ENCODE results near the gene ATP8A1.
"Not testable (repeated sequence)": the region's sequence is repeated elsewhere in the genome, so short reads cannot be mapped to it uniquely, and the experiment has no call there.

The ATP8A1 gene

GRCh38 chr4:42461216-42461615, 195.7 kb downstream of the ATP8A1 start:
- DNase-seq = not testable (repeated sequence)

- DNase-seq = no peak
These were observed 196.9 kb downstream of the ATP8A1 start for GRCh38 chr4:42460043-42460442.

GRCh38 chr4:42458657-42459056, 198.2 kb downstream of the ATP8A1 start:
- no peak for DNase-seq

GRCh38 chr4:42454755-42455420, 202.0 kb downstream of the ATP8A1 start:
- DNase-seq = no peak

- DNase-seq = no peak
These were observed 203.3 kb downstream of the ATP8A1 start for GRCh38 chr4:42453612-42454011.

- DNase-seq = no peak
These were observed 204.1 kb downstream of the ATP8A1 start for GRCh38 chr4:42452823-42453222.

- DNase-seq = no peak
These were observed 210.1 kb downstream of the ATP8A1 start for GRCh38 chr4:42446823-42447222.

- no peak for DNase-seq
These were observed 211.9 kb downstream of the ATP8A1 start for GRCh38 chr4:42445038-42445437.

GRCh38 chr4:42442601-42443000, 214.3 kb downstream of the ATP8A1 start:
- no peak for DNase-seq

GRCh38 chr4:42440083-42440482, 216.8 kb downstream of the ATP8A1 start:
- no peak for DNase-seq

GRCh38 chr4:42436928-42437565, 219.9 kb downstream of the ATP8A1 start:
- no peak for DNase-seq

GRCh38 chr4:42428036-42428435, 228.9 kb downstream of the ATP8A1 start:
- DNase-seq = no peak

- no peak for DNase-seq
These were observed 231.5 kb downstream of the ATP8A1 start for GRCh38 chr4:42425146-42426065.

- no peak for DNase-seq
These were observed 236.8 kb downstream of the ATP8A1 start for GRCh38 chr4:42420140-42420539.

GRCh38 chr4:42417550-42417949, 239.4 kb downstream of the ATP8A1 start:
- no peak for DNase-seq

- no peak for DNase-seq
These were observed 240.9 kb downstream of the ATP8A1 start for GRCh38 chr4:42416017-42416416.

GRCh38 chr4:42415281-42415680, 241.6 kb downstream of the ATP8A1 start:
- DNase-seq = no peak

- DNase-seq = no peak
These were observed 244.7 kb downstream of the ATP8A1 start for GRCh38 chr4:42412251-42412650.

GRCh38 chr4:42411803-42412202, 245.1 kb downstream of the ATP8A1 start:
- no peak for DNase-seq

- no peak for DNase-seq
These were observed 246.5 kb downstream of the ATP8A1 start for GRCh38 chr4:42410446-42410845.

- DNase-seq = no peak
These were observed 252.9 kb downstream of the ATP8A1 start for GRCh38 chr4:42404001-42404400.

GRCh38 chr4:42401171-42401570, 255.7 kb downstream of the ATP8A1 start:
- peak; percentile 11 for DNase-seq

- no peak for DNase-seq
These were observed 257.5 kb downstream of the ATP8A1 start for GRCh38 chr4:42399393-42399792.

GRCh38 chr4:42398871-42399331, 258.0 kb downstream of the ATP8A1 start:
- DNase-seq = no peak
